Sigmoid colon (tissue), 4 donors: ENCODE results near the gene METAP1.

Experiments
- EP300 ChIP-seq, 4 donors: sonication (generic); formaldehyde crosslinking; IDR thresholded peaks; one replicate each; pipeline ENCODE4 v1.6.1; 2017; ENCODE audit warnings: antibody characterized with exemption in 4 of 4
- POLR2A ChIP-seq, 2 donors: fragments of 450-650 bp; IDR thresholded peaks; one replicate each; pipeline ENCODE4 v1.6.1; 2016; ENCODE audit warnings: antibody characterized with exemption in 2 of 2, mild to moderate bottlenecking in 2 of 2, moderate library complexity in 2 of 2
- TF ChIP-seq, protein P1 (sequence below), 4 experiments: fragments of 450-650 bp in 3 of 4; fragments of 200-600 bp in 1 of 4; IDR thresholded peaks; one replicate each; pipeline ENCODE4 v1.5.1; 2016 to 2019; ENCODE audit warnings: antibody characterized with exemption in 4 of 4, mild to moderate bottlenecking in 3 of 4, moderate library complexity in 2 of 4

DNA sequence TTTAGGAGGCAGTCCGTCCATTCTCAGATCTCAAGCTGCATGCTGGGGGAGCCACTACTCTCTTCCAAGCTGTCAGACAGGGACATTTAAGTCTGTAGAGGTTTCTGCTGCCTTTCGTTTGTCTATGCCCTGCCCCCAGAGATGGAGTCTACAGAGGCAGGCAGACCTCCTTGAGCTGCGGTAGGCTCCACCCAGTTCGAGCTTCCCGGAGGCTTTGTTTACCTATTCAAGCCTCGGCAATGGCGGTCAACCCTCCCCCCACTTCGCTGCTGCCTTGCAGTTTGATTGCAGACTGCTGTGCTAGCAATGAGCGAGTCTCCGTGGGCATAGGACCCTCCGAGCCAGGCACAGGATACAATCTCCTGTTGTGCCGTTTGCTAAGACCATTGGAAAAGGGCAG, 103.8 kb downstream of the METAP1 start:
- TF ChIP-seq, protein P1, sequence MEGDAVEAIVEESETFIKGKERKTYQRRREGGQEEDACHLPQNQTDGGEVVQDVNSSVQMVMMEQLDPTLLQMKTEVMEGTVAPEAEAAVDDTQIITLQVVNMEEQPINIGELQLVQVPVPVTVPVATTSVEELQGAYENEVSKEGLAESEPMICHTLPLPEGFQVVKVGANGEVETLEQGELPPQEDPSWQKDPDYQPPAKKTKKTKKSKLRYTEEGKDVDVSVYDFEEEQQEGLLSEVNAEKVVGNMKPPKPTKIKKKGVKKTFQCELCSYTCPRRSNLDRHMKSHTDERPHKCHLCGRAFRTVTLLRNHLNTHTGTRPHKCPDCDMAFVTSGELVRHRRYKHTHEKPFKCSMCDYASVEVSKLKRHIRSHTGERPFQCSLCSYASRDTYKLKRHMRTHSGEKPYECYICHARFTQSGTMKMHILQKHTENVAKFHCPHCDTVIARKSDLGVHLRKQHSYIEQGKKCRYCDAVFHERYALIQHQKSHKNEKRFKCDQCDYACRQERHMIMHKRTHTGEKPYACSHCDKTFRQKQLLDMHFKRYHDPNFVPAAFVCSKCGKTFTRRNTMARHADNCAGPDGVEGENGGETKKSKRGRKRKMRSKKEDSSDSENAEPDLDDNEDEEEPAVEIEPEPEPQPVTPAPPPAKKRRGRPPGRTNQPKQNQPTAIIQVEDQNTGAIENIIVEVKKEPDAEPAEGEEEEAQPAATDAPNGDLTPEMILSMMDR (IDR thresholded peaks at IDR 0.05) = no peak
- TF ChIP-seq EP300 (IDR thresholded peaks at IDR 0.05) (no peak), POLR2A (IDR thresholded peaks at IDR 0.05) (no peak)
